Endometrium (tissue), 2 donors: ENCODE measurements around the gene YIPF3.
"Not testable (repeated sequence)": the region's sequence is repeated elsewhere in the genome, so short reads cannot be mapped to it uniquely, and the experiment has no call there.

Experiments used
- FAIRE-seq: peaks from 2 replicates; lab custom pipeline; 2012; peaks lifted over from hg19 to GRCh38; lab: Jason Lieb, UNC
- donor health status: control.
- donor health status: control.

Gene YIPF3

DNA sequence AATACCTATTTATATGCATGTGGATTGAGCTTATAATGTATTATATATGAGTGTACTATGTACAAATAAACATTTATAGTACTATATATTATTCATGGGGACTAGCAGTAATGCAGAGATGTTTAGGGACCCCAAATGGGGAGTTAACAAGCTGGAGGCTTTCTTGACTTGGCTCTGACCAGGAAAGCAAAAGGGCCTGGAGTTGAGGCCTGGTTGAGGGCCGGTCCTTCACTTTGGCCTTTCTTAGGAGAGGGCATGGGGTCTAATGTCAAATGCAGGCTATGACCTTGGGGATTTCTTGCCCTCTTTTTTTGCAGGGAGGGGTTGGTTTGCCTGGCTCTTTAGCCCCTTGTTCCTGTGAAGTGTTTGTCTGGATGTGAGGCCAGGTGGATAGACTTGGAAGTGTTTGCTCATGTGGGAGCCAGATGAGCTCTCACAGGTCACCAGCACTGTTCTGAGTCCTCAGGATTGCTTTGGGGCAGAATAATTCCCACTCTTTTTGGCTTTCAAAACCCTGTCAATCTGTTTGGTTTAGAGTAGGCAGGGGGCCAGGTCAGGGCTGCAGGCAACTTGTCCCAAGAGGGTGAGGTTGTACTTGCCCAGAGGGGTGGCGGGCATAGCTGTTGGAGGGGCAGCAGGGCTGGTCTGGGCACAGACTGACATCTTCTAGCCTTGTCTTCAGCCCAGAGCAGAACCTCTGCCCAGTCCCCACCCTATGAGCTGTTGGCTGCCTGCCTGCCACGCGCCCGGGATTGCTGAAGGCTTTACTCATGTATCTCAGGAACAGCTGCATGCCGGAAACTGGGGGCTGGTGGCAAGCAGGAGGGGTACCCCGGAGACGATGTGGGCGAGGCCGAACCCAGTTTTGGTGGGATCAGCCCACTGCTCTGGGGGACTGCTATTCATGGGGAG is 24.7 kb downstream of the YIPF3 start:
- no peak for FAIRE-seq

GRCh38 chr6:43490523-43490939 is 26.2 kb downstream of the YIPF3 start:
- FAIRE-seq = no peak

DNA sequence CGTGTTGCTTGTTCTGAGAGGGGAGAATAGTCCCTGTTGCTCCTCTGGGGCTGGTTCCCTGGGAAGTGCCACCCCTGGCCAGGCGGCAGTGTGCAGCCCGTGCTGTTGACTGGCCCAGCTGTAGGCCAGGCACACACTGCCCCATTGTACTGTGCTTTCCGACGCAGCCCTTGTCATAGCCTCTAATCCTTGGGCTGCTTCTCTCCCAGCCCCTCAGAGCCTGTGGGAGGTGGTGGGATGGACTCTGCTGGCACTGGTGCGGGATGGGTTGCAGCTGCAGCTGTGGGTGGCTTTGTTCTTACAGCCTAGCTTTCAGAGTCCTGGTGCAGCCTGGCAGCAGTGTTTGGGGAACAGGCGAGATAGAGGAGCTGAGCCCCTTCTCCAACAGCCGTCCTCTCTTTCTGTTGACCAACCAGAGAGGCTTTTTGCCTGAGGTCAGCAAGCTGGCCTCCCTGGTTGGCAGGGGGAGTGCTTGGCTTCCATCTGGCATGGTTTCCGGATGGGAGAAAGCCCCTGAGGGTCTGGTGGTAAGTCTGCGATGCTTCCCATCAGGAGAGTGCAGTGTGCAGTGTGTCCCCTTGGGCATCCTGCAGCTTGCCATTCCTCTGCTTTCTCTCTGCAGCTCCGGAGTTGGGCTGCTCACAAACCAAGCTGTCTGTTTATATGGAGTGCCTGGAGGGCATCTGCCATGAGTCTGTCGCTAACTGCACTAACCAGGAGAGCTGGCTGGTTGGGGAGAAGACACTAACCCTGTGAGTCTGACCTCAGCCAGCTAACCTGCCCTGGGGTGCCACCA is 27.3 kb downstream of the YIPF3 start:
- no peak for FAIRE-seq

- FAIRE-seq = no peak
Measured at GRCh38 chr6:43488667-43489276, 28.0 kb downstream of the YIPF3 start.

DNA sequence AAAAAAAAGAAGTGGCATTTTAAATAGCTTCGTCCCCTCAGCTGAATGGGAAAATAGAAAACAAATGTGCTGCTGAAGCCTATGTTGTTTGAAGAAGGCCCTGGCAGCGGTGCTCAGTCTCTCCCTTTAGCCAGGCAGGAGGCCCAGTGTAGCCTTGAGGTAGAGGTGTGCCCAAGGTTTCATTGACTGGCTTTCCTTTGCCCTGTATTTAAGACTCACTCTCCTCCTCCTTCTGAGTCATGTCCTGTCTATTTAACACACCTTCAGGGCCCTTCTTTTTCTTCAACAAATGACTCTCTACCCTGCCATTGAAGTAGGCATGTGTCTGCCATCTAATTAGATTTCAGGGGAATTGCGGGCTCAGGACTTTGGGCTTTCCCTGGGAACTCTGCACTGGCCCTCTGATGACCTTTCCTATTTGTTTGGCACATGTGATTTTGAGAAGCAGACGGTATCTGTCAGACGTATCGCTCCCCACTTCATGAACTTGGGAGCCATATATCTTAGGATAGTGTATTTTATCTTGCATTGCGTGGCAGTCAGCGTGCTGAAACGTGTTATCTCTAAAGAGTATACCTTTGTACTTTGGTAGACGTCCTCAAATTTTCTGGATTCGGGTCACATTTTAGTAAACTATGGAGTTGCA is 35.0 kb downstream of the YIPF3 start:
- no peak for FAIRE-seq

DNA sequence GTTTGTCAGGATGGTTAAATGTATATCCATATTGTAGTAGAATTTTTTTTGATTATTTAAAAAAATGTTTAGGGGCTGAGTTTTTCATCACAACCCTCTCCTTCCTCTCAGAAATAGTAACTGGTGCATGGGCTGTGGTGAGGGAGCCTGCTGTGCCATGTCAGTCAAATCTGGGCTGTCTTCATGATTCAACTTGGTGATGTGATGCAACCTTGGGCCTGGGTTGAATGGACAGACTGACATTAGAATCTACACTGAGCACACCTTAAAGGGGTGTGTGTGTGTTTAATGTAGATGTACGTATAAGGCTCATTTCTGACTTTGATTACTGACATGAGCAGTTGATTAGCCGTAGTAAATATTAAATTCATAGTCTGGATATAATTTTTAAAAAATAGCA is 35.7 kb downstream of the YIPF3 start:
- no peak for FAIRE-seq

GRCh38 chr6:43478008-43478372 is 38.7 kb downstream of the YIPF3 start:
- no peak for FAIRE-seq

GRCh38 chr6:43477235-43478007 is 39.3 kb downstream of the YIPF3 start, which contains the start of gene TJAP1:
TSS of gene TJAP1 (plus strand) at chr6:43477570. CDS start at chr6:43499002, 21,432 bp downstream.
- FAIRE-seq = no peak

DNA sequence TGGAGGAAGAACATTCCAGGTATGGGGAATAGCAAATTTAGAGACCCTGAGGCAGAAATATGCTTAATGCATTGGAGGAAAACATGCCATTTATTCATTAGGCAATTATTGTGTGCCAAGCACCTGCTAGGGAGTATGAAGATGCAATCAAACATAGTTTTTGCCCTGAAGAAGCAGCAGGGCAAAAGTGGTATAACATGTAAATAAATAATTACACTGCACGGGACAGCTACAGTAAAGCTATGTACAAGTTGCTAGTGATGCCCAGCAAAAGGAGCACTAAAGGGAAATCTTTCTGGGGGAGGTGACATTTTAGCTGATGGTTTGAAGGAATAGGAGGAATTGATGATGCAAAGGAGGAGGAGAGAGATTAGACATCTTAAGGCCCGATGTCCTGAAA is 40.0 kb downstream of the YIPF3 start:
- no peak for FAIRE-seq

- FAIRE-seq = no peak
Measured at GRCh38 chr6:43475516-43475915, 41.2 kb downstream of the YIPF3 start.

- FAIRE-seq = no peak
Measured at GRCh38 chr6:43472515-43472914, 44.2 kb downstream of the YIPF3 start.

DNA sequence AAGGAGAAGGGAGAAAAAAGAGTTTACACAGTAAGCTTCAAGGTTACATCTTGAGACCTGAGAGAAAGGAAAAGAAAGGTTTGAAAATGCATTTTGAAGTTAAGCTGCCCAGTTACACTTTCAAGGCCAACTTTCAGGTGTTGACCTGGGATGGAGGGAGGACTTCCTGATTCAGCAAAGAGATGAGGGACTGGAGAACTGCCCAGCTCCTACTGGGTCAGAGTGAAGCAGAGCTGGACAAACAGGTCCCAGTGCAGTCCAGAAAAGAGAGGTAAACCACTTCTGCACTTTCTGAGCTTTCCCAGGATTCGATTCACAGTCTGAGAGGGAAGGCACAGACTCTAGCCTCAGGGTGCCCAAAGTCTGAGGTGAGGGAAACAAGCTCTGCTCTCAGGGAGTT is 45.3 kb downstream of the YIPF3 start:
- no peak for FAIRE-seq

- no peak for FAIRE-seq
Measured at GRCh38 chr6:43469947-43470346, 46.8 kb downstream of the YIPF3 start.

- FAIRE-seq = no peak
Measured at GRCh38 chr6:43468748-43469681, 47.7 kb downstream of the YIPF3 start.

DNA sequence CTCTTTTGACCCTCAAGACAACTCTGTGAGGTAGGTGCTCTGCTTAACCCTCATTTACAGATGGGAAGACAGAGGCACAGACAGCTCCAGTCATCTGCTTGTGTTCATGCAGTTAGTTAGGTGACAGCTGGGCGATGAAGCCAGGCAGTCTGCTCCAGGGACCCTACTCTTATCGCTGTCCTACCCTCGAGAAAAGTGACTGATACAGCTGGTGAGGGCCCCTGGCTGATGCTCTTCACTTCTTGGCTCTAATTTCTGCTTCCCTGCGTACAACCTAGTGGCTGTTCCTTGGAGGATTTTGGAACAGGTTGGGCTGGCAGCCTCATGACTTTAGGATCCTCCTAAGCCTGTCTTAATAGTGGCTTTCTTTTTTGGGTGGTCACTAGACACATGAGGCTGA is 48.5 kb downstream of the YIPF3 start:
- FAIRE-seq = no peak

DNA sequence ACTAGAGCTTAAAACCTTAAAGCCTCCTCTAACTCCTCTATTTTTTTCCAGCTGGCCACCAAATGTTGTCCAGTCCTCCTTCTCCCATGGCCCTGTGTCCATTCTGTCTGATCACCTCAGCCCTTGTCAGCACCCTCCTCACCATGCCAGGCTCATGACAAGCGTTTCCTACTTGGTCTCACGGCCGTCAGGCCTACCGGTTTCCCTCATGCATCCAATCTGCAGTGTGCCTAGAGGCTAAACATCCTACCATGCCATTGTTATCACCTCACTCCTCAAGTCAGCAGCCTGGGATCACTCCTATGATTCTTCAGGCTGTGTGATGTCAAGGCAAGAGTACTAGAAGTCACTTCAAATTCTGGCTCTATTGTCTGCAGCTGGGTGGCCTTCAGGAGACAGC is 49.0 kb downstream of the YIPF3 start:
- FAIRE-seq = no peak

- FAIRE-seq = not testable (repeated sequence)
Measured at GRCh38 chr6:43467265-43467664, 49.5 kb downstream of the YIPF3 start.

GRCh38 chr6:43465948-43466347 is 50.8 kb downstream of the YIPF3 start:
- no peak for FAIRE-seq

- no peak for FAIRE-seq
Measured at GRCh38 chr6:43464337-43464736, 52.4 kb downstream of the YIPF3 start.

DNA sequence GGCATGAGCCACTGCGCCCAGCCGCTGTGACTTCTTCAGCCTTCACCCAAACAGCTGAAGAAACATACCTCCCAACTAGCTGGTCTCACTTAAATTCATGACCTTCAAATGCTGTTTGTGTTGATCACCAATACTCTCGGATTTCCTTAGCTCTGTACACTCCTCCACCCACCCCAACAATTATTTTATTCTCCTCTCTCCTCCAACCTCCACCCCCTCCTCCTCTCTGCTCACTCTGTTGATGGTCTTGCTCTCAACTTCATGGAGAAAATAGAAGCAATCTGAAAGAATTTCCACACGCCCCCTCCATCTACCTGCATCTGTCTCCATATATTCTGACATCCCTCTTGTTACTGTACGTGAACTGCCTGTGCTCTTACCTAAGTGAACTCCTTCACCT is 54.8 kb downstream of the YIPF3 start:
- FAIRE-seq = no peak
